SKM-1 (cell line): ENCODE measurements around the gene DKKL1.

Experiments used
- DNase-seq: peaks from one replicate; lab custom pipeline; 2025; ENCODE audit not compliant: unreplicated experiment; lab: John Stamatoyannopoulos, UW

Gene DKKL1

GRCh38 chr19:49418511-49418910, 54.8 kb downstream of the DKKL1 start:
- DNase-seq, result no peak

GRCh38 chr19:49419173-49419572, 55.5 kb downstream of the DKKL1 start:
- no peak for DNase-seq

- DNase-seq, result no peak
Measured at GRCh38 chr19:49420227-49420626, 56.5 kb downstream of the DKKL1 start.

DNA sequence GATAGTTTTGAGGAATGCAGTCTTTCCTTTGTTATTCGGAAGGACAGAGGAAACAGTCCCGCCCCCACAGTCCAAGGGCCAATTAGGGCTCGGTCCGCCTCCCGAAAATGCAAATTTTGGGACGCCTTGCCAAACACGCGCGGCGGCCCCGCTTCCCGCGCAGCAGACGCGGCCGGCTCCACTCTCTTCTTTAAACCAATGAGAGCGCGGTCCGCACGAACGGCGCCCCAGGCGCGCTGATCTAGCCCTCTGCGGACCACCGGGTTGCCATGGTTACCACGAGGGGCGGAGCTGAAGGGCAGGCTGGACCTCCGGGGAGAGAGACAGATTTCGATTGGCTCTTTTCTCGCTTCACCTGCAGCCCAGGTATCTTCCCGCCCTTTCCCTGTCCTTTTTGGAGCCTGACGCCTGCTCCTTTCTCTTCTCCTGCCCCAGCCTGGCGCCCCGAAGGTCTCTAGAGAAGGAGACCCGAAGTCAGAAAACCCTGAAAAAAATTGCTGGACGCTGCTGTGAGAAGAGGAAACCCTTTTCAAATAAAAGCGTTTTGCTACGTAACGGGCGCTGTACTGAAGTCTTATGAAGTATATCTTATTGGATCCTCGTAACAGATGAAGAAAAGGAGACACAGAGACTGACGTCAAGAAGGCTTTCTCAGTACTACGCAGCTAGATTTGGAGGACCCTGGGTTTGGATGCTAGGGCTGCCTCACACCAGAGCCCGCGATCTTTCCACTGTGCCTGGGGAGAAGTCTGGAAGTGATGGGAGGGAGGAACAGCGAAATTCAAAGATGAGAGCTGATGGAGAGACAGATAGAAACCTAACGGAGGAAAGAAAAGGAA, 57.6 kb downstream of the DKKL1 start:
- no peak for DNase-seq

GRCh38 chr19:49421878-49422202, 58.2 kb downstream of the DKKL1 start:
- DNase-seq, result no peak

GRCh38 chr19:49422407-49423070, 58.9 kb downstream of the DKKL1 start:
- DNase-seq, result no peak

DNA sequence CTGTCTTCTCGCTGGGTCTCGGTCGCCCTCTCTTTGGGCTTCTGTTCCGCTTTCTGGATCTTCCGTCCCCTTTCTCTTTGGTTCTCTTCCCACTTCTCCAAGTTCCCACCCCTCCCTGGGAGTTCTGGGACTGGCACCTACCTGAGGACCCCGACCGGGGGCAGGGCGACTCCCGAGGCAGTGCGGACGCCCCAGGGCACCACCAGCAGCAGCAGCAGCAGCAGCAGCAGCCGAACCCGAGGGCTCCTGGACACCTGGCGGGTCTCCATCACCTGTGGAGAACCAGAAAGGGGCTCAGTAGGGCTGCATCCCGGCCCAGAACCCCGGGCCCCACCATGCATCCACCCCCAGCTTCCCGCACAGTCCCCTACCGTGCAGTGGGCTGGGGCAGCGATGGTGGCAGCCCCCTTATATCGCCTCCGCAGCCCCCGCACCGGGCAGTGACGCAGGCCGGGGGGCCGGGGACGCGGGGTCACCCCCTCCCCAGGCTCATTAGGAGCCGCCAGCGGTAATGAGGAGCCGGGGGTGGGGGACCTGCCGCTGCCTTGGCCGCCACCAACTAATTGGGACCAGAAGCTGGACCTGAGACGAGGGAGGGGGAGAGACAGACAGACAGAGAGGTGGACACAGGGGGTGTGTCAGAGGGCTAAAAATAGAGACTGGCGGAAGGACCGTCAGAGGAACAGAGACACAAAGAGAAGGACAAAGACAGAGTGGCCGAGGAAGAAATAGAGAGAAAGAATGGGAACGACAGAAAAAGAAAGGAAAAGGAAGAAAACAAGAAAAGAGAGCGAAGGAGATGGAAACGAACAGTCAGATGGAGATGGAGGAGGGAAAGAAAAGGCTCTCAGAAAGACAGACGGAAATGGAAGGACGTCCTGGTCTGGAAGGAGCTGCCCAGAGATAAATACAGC, 59.7 kb downstream of the DKKL1 start, which contains the start of gene PTH2:
TSS of gene PTH2 (minus strand) at position 371 of the 914 bp plus-strand sequence. CDS start at position 269, 102 bp downstream.
- DNase-seq, result no peak

DNA sequence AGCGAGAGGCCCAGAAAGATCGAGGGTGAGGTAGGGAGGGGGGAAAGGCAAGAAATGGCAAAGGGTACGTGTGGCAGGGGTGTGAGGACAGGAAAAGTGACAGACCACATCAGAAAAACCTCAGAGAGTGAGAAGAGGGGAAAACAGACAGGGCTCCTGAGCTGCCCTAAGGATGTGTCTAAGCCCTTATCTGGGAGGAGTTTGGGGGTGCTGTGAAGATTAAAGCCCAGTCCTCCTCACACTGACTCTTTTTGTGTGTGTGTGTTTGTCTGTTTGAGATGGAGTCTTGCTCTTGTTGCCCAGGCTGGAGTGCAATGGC, 60.3 kb downstream of the DKKL1 start:
- no peak for DNase-seq
